Measurements from ENCODE around the gene SERPINF2. TPM values are rescaled to one million over a fixed set of nuclear protein-coding genes. Genes with fewer than 3 reads are reported as not detected.

The SERPINF2 gene
- total RNA-seq, 1 donor: 0.43 TPM

DNA sequence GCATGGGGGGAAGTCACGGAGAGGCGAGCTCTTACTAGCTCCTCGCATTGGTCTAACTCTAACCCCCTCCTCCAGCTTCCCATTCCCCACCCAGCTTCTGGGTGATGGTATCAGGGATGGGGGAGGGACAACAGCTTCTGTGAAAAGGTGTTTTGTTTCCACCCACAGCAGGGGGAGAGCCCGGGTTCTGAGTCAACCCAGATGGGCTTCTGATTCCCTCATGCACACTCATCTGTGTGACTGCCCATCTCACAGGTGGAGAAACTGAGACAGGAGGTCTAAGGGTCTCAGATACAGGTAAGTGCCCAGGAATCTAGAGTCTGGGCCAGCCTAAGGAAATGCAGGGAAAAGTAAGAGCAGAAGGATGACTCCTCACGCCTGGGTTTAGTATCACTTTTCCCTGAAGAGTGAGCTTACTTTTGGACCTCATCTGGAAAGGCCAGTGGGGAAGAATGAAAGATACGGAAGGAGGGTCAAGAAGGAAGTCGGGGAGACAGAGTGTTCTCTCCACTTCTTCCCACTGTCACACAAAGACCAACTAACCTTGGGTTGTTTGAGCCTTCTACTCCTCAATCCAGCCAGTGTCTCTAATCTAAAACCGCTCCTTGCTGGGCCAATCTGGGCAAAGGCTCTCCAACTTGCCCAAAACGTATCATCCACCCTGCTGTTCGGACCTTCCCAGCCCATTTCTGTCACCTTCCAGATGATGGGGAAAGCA lies 29.4 kb upstream of the SERPINF2 start:
- DNase-seq (ENCODE audit: low read depth): no peak
- H3K4me3 ChIP-seq (ENCODE audit: low read depth, low read length): peak overlapping the region; percentile 83
- TF ChIP-seq CTCF (IDR thresholded peaks at IDR 0.05; ENCODE audit: insufficient read depth, low read depth, low read length): no peak

- DNase-seq (ENCODE audit: low read depth): peak; percentile 47
- peak; percentile 46 for TF ChIP-seq CTCF (IDR thresholded peaks at IDR 0.05; ENCODE audit: insufficient read depth, low read depth, low read length)
- H3K4me3 ChIP-seq (ENCODE audit: low read depth, low read length): peak overlapping the region; percentile 83
Measured at GRCh38 chr17:1713878-1714426, 28.7 kb upstream of the SERPINF2 start.

DNA sequence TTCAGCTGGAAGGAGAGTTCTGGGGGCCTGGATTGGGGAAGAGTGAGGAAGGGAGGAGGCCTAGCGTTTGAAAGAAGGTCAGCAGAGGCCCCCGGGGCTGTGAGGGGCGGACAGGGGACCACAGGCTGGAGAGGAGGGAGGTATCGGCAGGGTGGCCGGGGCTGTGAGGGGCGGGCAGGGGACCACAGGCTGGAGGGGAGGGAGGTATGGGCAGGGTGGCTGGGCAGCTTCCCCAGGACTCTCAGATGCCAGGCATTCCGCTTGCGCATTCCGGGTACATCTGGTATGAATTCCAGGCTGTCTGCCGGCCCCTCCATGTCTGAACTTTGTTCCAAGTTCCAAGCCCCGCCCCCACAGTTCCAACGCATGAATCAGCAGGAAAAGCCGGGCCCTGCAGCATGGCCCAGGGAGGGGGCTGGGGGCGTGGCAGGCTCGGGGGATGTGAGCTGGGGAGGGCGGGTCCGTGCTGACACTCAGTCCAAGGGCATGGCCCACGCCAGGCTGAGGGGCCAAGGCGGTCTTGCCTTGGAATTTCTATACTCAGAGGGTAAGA lies 28.2 kb upstream of the SERPINF2 start:
- H3K4me3 ChIP-seq (ENCODE audit: low read depth, low read length): peak overlapping the region; percentile 83
- peak; percentile 98 for DNase-seq (ENCODE audit: low read depth)
- no peak for TF ChIP-seq CTCF (IDR thresholded peaks at IDR 0.05; ENCODE audit: insufficient read depth, low read depth, low read length)

DNA sequence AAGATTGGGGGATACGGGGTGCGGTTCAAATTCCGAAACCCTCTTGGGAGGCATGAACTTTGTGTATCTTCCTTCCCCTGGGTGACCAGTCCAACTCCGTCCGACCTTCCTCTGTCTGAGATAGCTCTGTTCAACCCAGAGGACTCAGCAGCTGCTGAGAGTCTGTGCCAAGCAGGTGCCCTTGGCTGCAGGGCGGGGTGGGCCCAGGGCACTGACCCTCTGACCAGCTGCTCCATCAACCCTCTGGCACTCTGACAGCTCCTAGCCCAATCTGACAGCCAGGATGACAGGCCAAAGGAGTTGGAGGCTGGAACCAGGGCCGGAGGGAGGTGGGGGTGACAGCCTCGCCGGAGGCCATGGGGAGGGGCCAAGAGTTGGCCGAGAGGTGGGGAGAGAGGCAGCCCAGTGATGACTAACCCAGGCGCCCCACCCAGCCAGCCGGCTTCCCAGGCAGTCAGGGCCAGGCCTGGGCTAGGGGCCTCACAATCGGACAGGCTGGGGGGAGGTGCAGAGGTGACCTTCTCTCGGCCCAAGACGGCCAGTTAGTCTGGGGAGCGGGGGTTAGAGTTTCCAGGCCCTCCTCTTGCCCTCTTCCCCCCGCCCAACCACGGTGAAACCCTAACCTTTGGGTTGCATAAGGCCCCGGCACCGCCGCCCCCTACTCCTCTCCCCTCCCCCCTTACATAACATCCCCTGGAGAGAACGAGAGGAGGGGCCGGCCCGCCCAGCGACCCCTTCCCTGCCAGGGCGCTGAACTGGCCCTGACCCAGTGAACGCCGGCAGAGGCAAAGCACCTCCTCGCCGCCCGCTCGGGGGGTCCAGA lies 27.5 kb upstream of the SERPINF2 start:
- TF ChIP-seq CTCF (IDR thresholded peaks at IDR 0.05; ENCODE audit: insufficient read depth, low read depth, low read length): no peak
- peak overlapping the region; percentile 83 for H3K4me3 ChIP-seq (ENCODE audit: low read depth, low read length)
- DNase-seq (ENCODE audit: low read depth): peak; percentile 91

DNA sequence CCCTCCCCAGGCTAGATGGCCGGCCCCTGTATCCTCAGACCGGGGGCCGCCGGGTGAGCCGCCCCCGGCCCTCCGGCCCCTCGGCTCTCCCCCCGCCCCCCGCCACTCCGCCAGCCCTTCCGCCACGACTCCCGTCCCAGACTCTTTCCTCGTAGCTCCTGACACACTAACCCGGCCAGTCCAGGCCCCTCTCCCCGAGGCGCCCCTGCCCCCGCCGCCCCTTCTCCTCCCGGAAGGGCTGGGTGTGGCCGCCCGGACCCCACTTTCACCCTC lies 26.9 kb upstream of the SERPINF2 start:
- peak overlapping the region; percentile 83 for H3K4me3 ChIP-seq (ENCODE audit: low read depth, low read length)
- no peak for DNase-seq (ENCODE audit: low read depth)

More for the DNA sequence above, 26.9 kb upstream of the SERPINF2 start:
- TF ChIP-seq CTCF (IDR thresholded peaks at IDR 0.05; ENCODE audit: insufficient read depth, low read depth, low read length): no peak

All from fibroblast of villous mesenchyme (primary cell).